ENCODE data around the gene LTBP2.

DNA sequence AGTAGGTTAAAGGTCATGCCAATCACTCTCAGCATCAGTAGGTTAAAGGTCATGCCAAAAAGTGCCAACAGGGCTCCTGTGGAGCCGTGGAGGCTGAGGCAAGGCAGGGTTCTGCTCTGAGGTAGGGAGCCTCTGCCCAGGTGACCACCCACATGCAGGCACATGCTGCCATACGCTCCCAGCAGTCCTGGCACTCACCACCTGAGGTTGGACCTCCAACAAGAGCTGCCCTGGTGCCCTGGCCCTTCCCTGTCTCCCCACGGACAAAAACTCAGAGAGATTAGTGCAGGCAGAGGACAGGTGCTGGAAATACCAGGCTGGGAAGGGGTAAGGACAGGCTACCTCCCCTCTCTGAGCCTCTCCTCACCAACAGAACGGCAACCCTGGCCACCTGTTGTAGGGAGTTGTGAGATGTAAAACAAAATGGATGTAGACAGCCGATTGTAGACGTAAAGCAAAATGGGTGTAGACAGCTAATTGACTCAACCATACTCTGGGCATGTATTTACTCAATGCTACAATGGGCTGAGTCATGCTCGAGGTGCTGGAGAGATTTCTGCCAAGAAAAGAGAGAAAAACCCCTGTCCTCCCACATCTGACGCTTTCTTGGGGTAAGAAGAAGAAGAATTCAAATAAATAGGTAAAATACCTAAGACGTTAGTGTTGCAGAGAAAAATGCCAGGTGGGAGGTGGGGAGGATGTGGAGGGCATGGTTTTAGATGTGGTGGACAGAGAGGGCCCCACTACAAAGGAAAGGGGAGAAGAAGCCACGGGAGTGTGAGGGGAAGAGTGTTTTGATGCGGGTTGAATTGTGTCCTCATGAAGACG is 32.4 kb downstream of the LTBP2 start:
- TF ChIP-seq, protein P1, sequence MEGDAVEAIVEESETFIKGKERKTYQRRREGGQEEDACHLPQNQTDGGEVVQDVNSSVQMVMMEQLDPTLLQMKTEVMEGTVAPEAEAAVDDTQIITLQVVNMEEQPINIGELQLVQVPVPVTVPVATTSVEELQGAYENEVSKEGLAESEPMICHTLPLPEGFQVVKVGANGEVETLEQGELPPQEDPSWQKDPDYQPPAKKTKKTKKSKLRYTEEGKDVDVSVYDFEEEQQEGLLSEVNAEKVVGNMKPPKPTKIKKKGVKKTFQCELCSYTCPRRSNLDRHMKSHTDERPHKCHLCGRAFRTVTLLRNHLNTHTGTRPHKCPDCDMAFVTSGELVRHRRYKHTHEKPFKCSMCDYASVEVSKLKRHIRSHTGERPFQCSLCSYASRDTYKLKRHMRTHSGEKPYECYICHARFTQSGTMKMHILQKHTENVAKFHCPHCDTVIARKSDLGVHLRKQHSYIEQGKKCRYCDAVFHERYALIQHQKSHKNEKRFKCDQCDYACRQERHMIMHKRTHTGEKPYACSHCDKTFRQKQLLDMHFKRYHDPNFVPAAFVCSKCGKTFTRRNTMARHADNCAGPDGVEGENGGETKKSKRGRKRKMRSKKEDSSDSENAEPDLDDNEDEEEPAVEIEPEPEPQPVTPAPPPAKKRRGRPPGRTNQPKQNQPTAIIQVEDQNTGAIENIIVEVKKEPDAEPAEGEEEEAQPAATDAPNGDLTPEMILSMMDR (IDR thresholded peaks at IDR 0.05; ENCODE audit: low read length): no peak
- TF ChIP-seq EZH2 (optimal IDR thresholded peaks at IDR 0.05; ENCODE audit: low read depth, low read length): no peak

Data from MM.1S (cell line).